HFFc6 (cell line): ENCODE data around the gene LEPR. TPM values are rescaled to one million over a fixed set of nuclear protein-coding genes. Genes with fewer than 3 reads are reported as not detected.

ENCODE experiments used
- DNase-seq: peaks from one replicate; pipeline ENCODE4 v3.0.0-alpha.2; 2018
- H3K27ac Mint-ChIP-seq: 2 replicates; pipeline ENCODE4 v1.8.0; 2020; ENCODE audit warnings: mild to moderate bottlenecking, mixed read lengths
- H3K27me3 Mint-ChIP-seq: 2 replicates; pipeline ENCODE4 v1.8.0; 2021; ENCODE audit warnings: mild to moderate bottlenecking, moderate library complexity, mixed read lengths; ENCODE audit not compliant: insufficient read depth
- H3K36me3 Mint-ChIP-seq: 2 replicates; pipeline ENCODE4 v1.8.0; 2021; ENCODE audit warnings: low read depth, mixed read lengths
- H3K4me1 Mint-ChIP-seq: 2 replicates; pipeline ENCODE4 v1.8.0; 2020; ENCODE audit warnings: low read depth, mixed read lengths
- H3K4me3 Mint-ChIP-seq: 2 replicates; pipeline ENCODE4 v1.8.0; 2020; ENCODE audit warnings: mild to moderate bottlenecking, moderate library complexity, mixed read lengths
- H3K9me3 Mint-ChIP-seq: 2 replicates; pipeline ENCODE4 v1.8.0; 2020; ENCODE audit warnings: mild to moderate bottlenecking, mixed read lengths
- total RNA-seq, 6 experiments: library from RNA; stranded (reverse); fragmentation: NEBNext Ultra II Directional; extraction: Animal tissue kit (Norgen Biotek cat#: 25700); gene quantifications; 2 replicates in 1 of 6; 3 replicates in 5 of 6; pipeline ENCODE4 v1.2.3, GENCODE V29; 2021
- TF ChIP-seq, protein P1 (sequence below): fragments of 200-600 bp; sonication (generic); IDR thresholded peaks from 2 replicates; pipeline ENCODE4 v1.5.0; 2021; ENCODE audit warnings: antibody characterized with exemption, mild to moderate bottlenecking

LEPR gene
- total RNA-seq, 6 experiments from 2014 or later = 13.5 to 24.8 (median 15.4) TPM

DNA sequence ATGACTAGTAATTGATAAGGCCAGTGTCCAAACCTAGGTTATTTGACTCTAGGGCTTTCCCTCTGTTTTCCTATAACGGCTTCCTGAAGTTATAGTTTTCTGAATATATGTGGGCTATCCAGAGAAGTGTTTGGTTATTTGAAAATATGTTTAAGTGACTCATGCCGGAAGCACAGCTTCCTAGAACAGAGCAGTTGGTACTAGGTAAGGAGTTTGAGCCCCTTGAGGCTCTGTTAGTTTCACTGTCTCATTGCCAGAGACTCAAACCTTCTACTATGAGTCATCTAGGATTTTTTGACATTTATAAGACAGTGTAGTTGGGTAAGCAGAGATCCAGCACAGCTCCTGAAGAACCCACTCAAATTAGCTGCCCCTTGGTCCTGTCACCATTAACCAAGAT lies 27.1 kb upstream of the LEPR start:
- Mint-ChIP-seq H3K4me1 (peaks cover 39% of the 10 kb centered on the region), H3K27ac (peak overlapping the region; percentile 65), H3K9me3 (no peaks in the 10 kb centered on the region), H3K4me3 (no peak overlapping the region), H3K27me3 (no peaks in the 10 kb centered on the region), H3K36me3 (peaks cover 40% of the 10 kb centered on the region)
- DNase-seq = peak; percentile 42
- TF ChIP-seq, protein P1, sequence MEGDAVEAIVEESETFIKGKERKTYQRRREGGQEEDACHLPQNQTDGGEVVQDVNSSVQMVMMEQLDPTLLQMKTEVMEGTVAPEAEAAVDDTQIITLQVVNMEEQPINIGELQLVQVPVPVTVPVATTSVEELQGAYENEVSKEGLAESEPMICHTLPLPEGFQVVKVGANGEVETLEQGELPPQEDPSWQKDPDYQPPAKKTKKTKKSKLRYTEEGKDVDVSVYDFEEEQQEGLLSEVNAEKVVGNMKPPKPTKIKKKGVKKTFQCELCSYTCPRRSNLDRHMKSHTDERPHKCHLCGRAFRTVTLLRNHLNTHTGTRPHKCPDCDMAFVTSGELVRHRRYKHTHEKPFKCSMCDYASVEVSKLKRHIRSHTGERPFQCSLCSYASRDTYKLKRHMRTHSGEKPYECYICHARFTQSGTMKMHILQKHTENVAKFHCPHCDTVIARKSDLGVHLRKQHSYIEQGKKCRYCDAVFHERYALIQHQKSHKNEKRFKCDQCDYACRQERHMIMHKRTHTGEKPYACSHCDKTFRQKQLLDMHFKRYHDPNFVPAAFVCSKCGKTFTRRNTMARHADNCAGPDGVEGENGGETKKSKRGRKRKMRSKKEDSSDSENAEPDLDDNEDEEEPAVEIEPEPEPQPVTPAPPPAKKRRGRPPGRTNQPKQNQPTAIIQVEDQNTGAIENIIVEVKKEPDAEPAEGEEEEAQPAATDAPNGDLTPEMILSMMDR = no peak

DNA sequence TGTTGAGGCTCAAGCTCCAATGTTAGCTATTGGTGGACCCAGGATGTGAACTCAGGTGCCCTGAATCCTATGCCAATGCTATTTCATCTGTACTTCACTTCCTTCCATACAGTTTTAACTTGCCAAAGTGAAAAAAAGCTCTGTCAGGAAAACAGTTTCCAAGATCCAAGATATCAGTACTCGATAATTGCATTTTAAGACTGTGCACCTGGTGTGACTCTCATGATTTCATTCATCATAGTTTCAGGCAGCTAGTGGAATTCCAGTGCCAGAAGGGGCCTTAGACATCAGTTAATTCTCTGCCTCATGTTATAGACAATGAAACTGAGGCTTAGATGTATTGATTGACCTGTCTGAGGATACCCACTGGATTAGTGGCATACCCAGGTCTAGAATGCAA lies 26.5 kb upstream of the LEPR start:
- DNase-seq = no peak
- TF ChIP-seq, protein P1 = no peak
- Mint-ChIP-seq H3K4me1 (peaks cover 42% of the 10 kb centered on the region), H3K36me3 (peaks cover 40% of the 10 kb centered on the region), H3K4me3 (no peak overlapping the region), H3K27ac (0 out of 2 replicates have a peak overlapping the region, but pooled peaks have one; percentile 65), H3K27me3 (no peaks in the 10 kb centered on the region), H3K9me3 (no peaks in the 10 kb centered on the region)

DNA sequence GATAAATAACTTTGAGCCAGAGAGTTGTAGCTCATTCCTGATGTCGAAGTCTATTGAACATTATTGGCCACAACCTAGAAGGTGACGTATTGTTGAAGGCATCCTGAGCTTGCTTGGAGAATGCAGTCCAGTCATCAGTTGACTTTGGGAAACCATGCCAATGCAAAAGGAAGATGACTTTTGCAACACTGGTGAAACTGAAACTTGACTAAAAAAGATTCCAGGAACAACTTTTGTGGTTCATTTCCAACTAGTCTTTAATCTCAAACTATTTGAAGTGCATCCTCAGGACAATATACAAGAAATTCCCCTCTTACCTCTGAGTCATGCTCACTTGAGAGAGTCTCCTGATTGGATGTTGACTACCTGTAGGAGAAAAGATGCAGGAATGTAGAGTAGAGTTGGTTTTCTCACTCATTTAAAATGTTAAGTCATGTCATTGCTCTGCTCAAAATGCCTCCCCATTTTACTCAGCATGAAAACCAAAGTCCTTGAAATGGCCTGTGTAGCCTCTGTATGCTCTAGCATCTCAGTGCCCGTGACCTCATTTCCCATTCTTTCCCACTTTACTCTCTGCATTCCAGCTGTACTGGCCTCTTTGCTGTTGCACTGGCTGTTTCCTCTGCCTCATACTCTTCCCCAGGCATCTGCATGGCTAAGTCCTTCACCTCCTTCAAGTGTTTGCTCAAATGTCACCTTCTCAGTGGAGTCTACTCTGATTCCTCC lies 24.4 kb upstream of the LEPR start:
- H3K36me3 Mint-ChIP-seq = peaks cover 30% of the 10 kb centered on the region
- peaks cover 36% of the 10 kb centered on the region for H3K4me1 Mint-ChIP-seq
- TF ChIP-seq, protein P1 = no peak
- H3K27me3 Mint-ChIP-seq = peaks cover 2% of the 10 kb centered on the region; the same call in 1 of the 2 replicates
- H3K9me3 Mint-ChIP-seq = no peaks in the 10 kb centered on the region
- H3K4me3 Mint-ChIP-seq = no peak overlapping the region
- H3K27ac Mint-ChIP-seq = peak overlapping the region; percentile 45
- peak; percentile 57 for DNase-seq

DNA sequence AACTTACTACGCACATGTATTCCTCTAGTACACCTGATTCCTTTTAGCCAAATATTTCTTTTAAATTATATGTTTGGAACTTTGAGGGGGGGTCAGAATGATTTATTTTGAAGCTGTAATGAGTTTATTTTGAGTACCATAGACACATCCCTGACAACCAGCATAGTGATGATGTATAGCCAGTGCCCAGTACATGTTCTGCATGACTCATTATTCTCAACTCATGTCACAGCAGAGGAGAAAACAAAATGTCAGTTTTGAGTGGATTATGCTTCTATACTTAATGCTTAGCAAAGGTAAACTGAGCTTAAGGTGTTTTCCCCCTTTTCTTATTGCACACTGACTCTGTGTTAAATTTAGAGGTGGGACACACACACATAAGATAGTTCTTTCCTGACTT lies 22.4 kb upstream of the LEPR start:
- peaks cover 30% of the 10 kb centered on the region for H3K4me1 Mint-ChIP-seq
- DNase-seq = no peak
- H3K36me3 Mint-ChIP-seq = peaks cover 19% of the 10 kb centered on the region
- H3K4me3 Mint-ChIP-seq = no peak overlapping the region
- peaks cover 2% of the 10 kb centered on the region; the same call in 1 of the 2 replicates for H3K27me3 Mint-ChIP-seq
- no peaks in the 10 kb centered on the region for H3K9me3 Mint-ChIP-seq
- peak overlapping the region; percentile 1; the same call in 1 of the 2 replicates for H3K27ac Mint-ChIP-seq
- TF ChIP-seq, protein P1 = no peak

DNA sequence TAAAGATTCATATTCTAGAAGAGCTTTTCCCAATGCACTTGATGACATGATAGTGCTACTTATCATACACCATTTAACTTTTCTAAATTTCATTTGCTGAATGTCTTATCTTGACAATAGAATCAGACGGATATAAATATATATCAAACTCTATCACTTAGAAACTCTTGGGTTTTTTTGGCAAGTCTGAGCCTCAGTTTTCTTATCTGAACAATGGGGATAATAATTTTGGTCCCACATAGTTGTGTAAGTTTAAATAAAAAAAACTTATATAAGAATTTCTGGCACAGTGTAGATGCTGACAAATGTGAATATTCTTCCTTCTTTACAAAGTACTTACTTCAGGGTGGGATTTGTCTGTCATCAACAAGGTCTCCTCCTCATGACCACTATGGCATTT lies 21.5 kb upstream of the LEPR start:
- Mint-ChIP-seq H3K27me3 (peaks cover 2% of the 10 kb centered on the region; the same call in 1 of the 2 replicates), H3K4me1 (peaks cover 21% of the 10 kb centered on the region), H3K4me3 (no peak overlapping the region), H3K36me3 (peaks cover 18% of the 10 kb centered on the region), H3K9me3 (no peaks in the 10 kb centered on the region), H3K27ac (no peak overlapping the region)
- no peak for DNase-seq
- TF ChIP-seq, protein P1 = no peak
